ENCODE data around the gene C16orf78. TPM values are rescaled to one million over a fixed set of nuclear protein-coding genes. Genes with fewer than 3 reads are reported as not detected.

C16orf78 gene
- total RNA-seq, 1 experiment from 2014 or later, result not detected

DNA sequence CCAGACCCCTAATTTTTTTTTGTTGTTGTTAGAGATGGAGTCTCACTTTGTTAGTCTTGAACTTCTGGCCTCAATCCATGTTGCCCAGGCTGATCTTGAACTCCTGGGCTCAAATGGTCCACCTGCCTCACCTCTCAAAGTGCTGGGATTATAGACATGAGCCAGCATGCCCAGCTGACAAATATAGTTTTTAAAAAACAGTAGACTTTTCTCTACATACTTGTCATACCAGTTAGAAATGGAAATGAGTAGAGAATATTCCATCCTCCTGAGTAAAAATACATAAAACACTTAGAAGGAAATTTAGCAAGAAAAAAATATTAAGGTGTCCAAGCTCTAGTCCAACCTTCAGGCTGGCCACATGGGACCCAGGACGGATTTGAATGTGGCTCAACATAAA lies 21.4 kb downstream of the C16orf78 start:
- intact Hi-C loops (cut with micrococcal nuclease; ENCODE audit: unreplicated experiment), result no loop called here
- CTCF ChIA-PET, result interaction anchor here (0.6 kb wide), 1 partner anchor 580 kb away, joined by 4 read pairs; no protein-coding TSS in a partner anchor

GRCh38 chr16:49396206-49396720 lies 22.7 kb downstream of the C16orf78 start:
- CTCF ChIA-PET, result no interaction called here
- TF ChIP-seq CTCF (IDR thresholded peaks at IDR 0.05; ENCODE audit: unreplicated experiment), result no peak
- peaks cover 63% of the 10 kb centered on the region for H3K27me3 Mint-ChIP-seq (ENCODE audit: unreplicated experiment)
- DNase-seq, result no peak
- H3K4me1 Mint-ChIP-seq (ENCODE audit: low read depth, unreplicated experiment), result no peaks in the 10 kb centered on the region
- intact Hi-C loops (cut with micrococcal nuclease; ENCODE audit: unreplicated experiment), result no loop called here
- no TSS peak for BruUV-seq (replicated peaks)
- H3K27ac Mint-ChIP-seq (ENCODE audit: unreplicated experiment), result no peak overlapping the region
- no peaks in the 10 kb centered on the region for H3K36me3 Mint-ChIP-seq (ENCODE audit: insufficient read depth, unreplicated experiment)
- H3K4me3 Mint-ChIP-seq (ENCODE audit: low read depth, unreplicated experiment), result no peak overlapping the region
- H3K9me3 Mint-ChIP-seq (ENCODE audit: low read depth, unreplicated experiment), result no peaks in the 10 kb centered on the region

More for the DNA sequence above, 21.4 kb downstream of the C16orf78 start:
- no peak for DNase-seq
- Mint-ChIP-seq H3K27ac (ENCODE audit: unreplicated experiment) (no peak overlapping the region), H3K4me3 (ENCODE audit: low read depth, unreplicated experiment) (no peak overlapping the region), H3K4me1 (ENCODE audit: low read depth, unreplicated experiment) (no peaks in the 10 kb centered on the region), H3K9me3 (ENCODE audit: low read depth, unreplicated experiment) (no peaks in the 10 kb centered on the region), H3K27me3 (ENCODE audit: unreplicated experiment) (peaks cover 75% of the 10 kb centered on the region), H3K36me3 (ENCODE audit: insufficient read depth, unreplicated experiment) (no peaks in the 10 kb centered on the region)
- no peak for TF ChIP-seq CTCF (IDR thresholded peaks at IDR 0.05; ENCODE audit: unreplicated experiment)
- no TSS peak for BruUV-seq (replicated peaks)

GRCh38 chr16:49398761-49399160 lies 25.2 kb downstream of the C16orf78 start:
- Mint-ChIP-seq H3K36me3 (ENCODE audit: insufficient read depth, unreplicated experiment) (no peaks in the 10 kb centered on the region), H3K4me3 (ENCODE audit: low read depth, unreplicated experiment) (no peak overlapping the region), H3K27me3 (ENCODE audit: unreplicated experiment) (peaks cover 58% of the 10 kb centered on the region), H3K9me3 (ENCODE audit: low read depth, unreplicated experiment) (peaks cover 3% of the 10 kb centered on the region), H3K27ac (ENCODE audit: unreplicated experiment) (no peak overlapping the region), H3K4me1 (ENCODE audit: low read depth, unreplicated experiment) (no peaks in the 10 kb centered on the region)
- TF ChIP-seq CTCF (IDR thresholded peaks at IDR 0.05; ENCODE audit: unreplicated experiment), result no peak
- no peak for DNase-seq
- CTCF ChIA-PET, result no interaction called here
- no TSS peak for BruUV-seq (replicated peaks)
- intact Hi-C loops (cut with micrococcal nuclease; ENCODE audit: unreplicated experiment), result no loop called here

DNA sequence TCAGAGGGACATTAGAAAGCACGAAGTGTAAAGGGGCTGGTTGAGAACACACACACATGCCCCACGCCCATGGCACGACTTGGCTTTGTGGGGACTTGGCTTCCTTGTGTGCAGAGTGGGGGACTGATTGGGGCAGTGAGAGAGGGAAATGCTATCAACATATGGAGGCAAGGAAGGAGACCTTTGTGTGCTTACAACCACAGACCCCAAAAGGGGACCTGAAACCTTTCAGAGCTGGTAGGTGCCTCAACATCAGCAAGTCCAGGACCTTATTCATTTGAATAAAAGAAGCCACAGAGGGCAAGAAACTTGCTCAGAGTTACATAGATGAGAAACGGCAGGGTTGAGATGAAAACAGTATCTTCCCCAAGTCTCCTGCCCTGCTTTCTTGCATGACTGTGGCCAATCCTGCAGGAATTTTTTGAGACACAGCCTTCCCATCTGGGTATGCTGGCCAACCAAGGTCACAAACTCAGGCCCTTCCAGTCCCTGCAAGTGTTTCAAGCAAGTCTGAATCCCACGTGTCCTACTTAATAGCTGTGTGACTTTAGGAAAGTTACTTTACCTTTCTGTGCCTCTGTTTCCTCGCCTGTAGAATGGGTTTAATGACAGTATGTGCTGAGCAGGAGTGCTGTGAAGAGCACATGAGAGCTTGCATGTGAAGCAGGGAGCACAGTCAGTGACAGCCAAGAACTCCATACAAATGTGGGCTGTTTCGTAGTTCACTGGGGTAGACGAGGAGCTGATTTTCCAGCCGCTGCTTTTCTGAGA lies 26.2 kb downstream of the C16orf78 start:
- no peak for TF ChIP-seq CTCF (IDR thresholded peaks at IDR 0.05; ENCODE audit: unreplicated experiment)
- Mint-ChIP-seq H3K4me3 (ENCODE audit: low read depth, unreplicated experiment) (no peak overlapping the region), H3K9me3 (ENCODE audit: low read depth, unreplicated experiment) (peaks cover 3% of the 10 kb centered on the region), H3K4me1 (ENCODE audit: low read depth, unreplicated experiment) (no peaks in the 10 kb centered on the region), H3K27ac (ENCODE audit: unreplicated experiment) (no peak overlapping the region), H3K27me3 (ENCODE audit: unreplicated experiment) (peaks cover 58% of the 10 kb centered on the region), H3K36me3 (ENCODE audit: insufficient read depth, unreplicated experiment) (no peaks in the 10 kb centered on the region)
- intact Hi-C loops (cut with micrococcal nuclease; ENCODE audit: unreplicated experiment), result no loop called here
- BruUV-seq (replicated peaks), result no TSS peak
- CTCF ChIA-PET, result no interaction called here
- no peak for DNase-seq
